Measurements from ENCODE around the gene CRYAB.
"Not testable (repeated sequence)": the region's sequence is repeated elsewhere in the genome, so short reads cannot be mapped to it uniquely, and the experiment has no call there.

The CRYAB gene

DNA sequence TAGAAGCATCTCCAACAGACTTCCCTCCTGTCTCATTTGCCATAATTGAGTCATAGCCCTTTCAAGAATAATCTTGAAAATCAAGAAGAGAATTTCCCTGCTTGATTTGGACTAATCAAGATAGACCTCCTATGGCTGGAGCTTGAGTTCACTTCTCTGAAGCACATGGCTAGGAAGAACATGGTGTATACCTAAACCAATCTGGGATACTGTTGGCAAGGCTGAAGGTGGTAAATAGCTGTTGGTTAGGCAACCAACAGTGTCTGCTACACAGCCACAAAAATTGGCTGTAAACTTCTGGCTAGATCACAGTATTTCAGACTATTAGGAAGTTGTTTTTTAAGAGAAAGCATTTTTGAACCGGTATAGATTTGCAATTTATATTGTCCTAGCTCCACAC, 4.9 kb downstream of the CRYAB start:
- DNase-seq: no peak

DNA sequence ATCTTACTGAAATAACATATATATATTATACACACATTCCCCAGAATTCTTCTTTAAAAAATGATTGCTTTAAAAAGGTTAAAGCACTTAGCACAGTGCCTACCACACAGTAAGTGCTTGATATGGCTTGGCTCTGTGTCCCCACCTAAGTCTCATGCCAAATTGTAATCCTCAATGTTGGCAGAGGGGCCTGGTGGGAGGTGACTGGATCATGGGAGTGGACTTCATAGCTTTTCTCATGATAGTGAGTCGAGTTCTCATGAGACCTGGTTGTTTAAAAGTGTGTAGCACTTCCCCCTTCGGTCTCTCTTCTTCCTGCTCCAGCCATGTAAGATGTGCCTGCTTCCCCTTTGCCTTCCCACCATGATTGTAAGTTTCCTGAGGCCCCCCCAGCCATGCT, 6.2 kb downstream of the CRYAB start:
- DNase-seq: no peak

DNA sequence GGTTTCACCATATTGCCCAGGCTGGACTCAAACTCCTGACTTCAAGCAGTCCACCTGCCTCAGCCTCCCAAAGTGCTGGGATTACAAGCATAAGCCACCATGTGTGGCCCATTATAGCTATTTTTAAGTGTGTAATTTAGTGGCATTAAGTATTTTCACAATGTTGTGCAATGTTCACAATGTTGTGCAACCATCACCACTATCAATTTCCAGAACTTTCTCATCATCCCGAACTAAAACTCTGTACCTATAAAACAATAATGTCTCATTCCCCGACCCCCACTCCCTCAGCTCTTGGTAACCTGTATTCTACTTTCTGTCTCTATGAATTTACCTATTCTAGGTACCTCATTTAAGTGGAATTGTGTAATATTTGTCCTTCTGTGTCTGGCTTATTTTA, 24.7 kb downstream of the CRYAB start:
- DNase-seq: no peak

DNA sequence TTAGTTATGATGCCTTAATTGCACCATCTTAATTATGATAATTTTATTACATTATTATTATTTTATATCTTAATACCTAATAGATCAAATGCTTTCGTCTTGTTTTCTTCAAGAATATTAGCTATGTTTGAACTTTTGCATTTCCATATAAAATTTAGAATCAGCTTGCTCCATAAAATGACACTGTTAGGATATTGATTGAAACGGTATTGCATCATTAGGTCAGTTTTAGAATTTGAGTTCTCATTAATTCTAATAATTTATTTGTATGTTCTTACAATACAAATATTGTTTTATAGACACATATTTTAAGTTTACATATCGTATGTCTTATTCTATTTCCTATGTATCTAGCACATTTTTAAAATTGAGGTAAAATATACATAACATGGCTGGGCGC, 25.5 kb downstream of the CRYAB start:
- DNase-seq: no peak

DNA sequence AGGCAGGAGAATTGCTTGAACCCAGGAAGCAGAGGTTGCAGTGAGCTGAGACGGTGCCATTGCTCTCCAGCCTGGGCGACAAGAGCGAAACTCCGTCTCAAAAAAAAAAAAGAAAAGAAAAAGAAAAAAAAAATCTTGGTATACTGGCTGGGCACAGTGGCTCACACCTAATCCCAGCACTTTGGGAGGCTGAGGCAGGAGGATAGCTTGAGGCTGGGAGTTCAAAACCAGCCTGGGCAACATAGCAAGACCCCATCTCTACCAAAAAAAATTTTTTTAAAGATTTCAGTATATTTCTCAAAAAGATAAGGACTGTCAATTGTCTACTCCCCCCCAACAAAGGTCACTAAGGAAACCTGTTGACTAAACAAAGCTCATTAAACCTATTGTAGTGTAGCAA, 26.5 kb downstream of the CRYAB start:
- not testable (repeated sequence) for DNase-seq

DNA sequence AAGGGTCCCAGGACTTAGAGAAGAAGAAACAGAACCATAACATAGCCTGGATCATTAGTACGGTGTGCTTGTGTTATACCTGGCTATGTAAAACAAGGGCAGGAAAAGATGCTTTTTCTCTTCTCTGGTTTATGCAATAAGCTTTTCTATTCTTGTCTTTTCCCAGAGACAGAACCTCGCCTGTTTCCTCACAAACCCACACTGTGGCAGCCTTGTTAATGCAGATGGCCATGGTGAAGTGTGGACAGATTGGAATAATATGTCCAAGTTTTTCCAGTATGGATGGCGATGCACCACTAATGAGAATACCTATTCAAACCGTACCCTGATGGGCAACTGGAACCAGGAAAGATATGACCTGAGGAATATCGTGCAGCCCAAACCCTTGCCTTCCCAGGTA, 29.4 kb downstream of the CRYAB start:
- DNase-seq: no peak

DNA sequence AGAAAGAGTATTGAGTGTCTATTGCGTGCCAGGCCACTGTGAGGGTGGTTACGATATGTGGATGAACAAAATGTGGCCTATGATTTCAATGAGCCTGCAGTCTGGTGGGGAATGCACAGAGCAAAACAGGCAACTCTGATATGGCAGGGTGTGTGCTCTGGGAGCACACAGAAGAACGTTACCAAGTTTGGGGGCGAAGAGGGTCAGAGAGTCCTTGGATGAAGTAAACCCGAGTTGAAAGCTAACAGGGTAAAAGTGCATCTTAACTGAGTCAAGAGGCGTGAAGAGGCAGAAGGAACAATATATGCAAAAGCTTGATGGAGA, 32.0 kb downstream of the CRYAB start:
- DNase-seq: no peak

DNA sequence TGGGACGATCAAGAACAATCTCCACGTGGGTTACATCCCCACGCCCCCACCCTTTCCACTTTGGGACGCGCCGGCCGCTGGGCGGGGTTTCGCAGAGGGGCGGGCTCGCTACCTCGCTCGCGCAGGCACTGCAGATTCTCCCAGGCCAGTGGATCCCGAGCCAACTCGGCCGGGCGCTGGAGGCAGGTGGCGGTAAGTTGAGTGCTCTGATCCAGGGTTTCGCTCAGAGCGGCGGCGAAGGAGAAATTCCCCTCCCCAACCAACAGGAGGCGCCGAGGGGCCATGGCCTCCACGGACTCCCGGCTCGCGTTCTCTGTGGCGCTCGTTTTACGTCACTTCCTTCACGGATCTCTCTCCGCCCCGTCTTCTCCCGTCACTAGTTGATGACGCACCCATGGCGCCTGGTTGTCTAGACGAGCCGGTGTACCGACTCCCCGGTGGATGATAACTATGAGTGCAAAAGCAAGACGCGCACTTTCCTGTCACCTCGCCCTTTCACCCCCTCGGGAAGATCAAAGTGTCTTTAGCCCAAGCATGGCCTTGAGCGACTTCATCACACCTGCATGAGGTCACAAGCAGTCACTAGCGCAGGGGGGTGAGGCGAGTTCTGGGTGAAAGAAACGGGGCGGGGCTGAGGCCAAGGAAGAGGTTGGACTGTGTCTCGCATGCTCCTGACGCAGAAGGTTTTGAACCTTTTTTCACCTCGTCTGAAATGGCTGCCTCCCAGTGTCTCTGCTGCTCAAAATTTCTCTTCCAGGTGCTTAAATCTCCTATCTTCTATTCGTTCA, 32.5 kb downstream of the CRYAB start, which contains the start of the genes CFAP68 and FDXACB1:
Gene CFAP68 (plus strand): TSS at position 693 of the 788 bp plus-strand sequence. CDS start 20 bp downstream, at position 713.
Gene FDXACB1 (minus strand): TSS at position 317 of the 788 bp plus-strand sequence. CDS start 33 bp downstream, at position 284.
- peak; percentile 96 for DNase-seq

DNA sequence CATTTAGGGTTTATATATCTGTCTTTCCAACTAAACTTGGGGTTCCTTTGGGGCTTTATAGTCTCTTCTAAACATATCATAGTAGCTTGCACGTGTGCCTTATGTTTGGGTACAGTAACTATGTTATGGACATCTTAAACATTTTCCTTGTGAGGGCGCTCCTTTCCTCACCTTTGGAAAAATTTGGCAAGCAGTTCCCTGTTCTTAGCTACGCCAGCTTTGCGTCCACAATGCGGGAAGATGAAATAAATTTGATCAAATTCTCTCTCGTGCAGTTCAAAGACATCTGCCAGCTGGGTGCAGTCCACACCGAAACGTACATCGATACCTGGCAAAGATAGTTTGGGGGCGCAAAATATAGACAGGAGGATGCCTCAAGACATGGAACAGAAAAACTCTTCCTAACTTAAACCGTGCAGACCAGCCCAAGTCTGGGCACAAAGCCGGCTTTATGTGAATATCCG, 33.2 kb downstream of the CRYAB start:
- DNase-seq: no peak

DNA sequence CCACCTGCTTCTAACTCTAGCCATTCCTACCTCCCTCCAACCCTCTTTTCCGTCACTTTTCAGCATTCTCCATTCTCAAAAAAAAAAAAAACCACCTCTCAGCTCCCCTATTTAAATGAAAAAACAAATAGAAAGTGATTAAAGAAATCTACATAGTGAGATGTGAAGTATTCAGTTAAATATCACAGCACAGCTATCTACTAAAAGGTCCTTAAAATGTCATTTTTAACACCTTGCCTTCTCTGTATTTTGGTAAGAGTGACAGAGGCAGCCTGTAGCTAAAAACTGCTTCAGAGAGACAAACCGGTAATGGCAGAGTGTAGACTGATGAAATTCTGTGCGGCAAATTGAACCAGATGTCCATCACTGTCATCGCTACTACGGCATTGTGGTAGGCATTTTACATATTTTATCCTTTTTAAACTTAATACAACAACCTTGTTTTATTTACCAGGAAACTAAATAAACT, 39.8 kb downstream of the CRYAB start:
- no peak for DNase-seq

DNA sequence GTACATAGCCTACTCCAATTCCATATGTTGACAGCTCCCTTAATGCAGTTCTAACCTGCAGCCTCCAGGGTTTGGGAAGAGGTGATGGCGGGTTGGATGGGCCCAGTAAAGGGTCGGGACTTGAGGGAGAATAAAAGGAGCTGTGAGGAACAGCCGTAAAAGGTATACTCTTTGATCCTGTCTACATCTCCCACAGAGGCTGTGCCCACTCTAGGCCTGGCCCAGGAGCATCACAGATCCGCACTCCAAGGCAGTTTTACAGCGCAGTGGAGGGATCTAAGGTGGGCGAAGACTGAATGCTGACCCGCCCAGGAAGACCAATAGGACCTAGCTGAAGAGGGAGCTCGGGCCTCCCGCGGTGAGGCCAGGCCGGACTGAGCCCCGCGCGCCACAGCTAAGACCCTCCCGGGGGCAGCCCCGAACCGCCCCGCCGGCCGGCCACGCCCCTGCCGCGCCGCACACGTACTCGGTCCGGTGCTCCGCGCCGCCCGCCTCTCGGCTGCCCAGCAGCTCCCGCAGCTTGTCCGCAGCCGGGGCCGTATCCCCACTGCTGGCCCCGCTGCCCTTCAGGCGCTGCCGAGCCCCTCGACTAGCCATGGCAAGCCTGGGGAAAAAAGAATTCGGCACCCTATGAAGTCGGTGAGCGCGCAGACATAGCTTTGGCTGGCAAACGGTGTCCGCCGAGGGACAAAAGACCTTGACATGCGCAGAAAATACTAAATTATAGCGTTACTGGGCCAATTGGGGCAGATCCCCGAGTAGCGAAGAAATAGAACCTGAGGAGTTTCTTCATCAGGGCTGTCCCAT, 40.5 kb downstream of the CRYAB start, which contains the start of gene ALG9:
Gene ALG9 (minus strand): TSS at position 696 of the 807 bp plus-strand sequence. CDS start 99 bp downstream, at position 597.
- peak; percentile 41 for DNase-seq

DNA sequence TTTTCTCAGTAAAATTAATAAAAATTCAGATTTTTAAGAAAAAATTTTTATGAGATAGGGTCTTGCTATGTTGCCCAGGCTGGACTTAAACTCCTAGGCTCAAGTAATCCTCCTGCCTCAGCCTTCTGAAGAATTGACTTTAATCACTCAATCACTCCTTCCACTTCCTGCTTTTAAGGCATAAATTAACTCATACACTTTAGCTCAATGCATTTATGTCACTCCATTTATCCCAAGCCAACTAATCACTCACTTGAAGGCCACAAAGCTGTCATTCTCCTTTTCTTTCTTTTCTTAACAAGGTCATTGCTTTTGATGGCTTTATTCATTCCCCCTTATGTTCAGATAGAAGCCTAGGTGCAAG, 41.1 kb downstream of the CRYAB start:
- no peak for DNase-seq

DNA sequence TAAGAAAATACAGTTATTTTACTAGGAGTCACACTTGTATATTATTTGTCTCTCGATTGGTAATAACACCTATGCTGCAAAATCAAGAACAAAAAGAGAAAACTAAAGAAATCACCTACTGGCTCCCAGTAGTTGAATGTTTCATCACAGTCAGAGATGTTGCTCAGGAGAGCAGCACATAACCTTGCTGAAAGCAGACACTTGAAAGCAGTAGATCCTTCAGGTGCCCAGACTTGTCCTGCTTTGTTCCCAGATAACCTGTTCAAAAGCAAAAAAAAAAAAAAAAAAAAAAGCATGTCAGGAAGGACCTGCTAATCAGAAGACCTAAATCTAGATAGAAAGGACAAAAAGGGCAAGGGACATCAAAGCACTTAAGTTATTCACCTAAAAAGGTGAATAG, 41.5 kb downstream of the CRYAB start:
- no peak for DNase-seq

DNA sequence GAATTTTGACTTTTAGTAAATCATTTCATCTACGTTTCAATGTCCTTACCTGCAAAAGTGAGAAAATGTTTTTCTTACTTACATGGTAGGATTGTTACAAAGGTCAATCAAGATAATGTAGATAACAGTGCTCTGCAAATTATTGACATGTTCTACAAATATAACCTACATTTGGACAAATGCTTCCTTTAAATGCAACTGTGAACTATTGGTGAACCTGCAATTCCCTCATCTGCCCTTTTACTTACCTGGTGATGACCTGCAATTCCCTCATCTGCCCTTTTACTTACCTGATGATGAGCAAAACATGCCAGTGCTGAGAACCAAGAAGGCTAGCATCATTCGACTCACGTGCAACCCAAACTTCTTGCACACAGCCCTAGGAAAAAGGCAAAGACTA, 51.3 kb downstream of the CRYAB start:
- no peak for DNase-seq
